Measurements from ENCODE around the gene AMOTL1.

- TF ChIP-seq CHD7 (IDR thresholded peaks at IDR 0.05; ENCODE audit: insufficient replicate concordance, low read length) (no peak), KDM5A (IDR thresholded peaks at IDR 0.05; ENCODE audit: low read length) (no peak), CREB1 (IDR thresholded peaks at IDR 0.05) (no peak), POLR2A (IDR thresholded peaks at IDR 0.05; ENCODE audit: control extremely low read depth in 1 of 2, low read depth in 2 of 2, low read length in 2 of 2) (no peak), CTCF (IDR thresholded peaks at IDR 0.05; ENCODE audit: control extremely low read depth in 1 of 3, insufficient read depth in 1 of 3, low read depth in 1 of 3, low read length in 3 of 3) (no peak), RNF2 (IDR thresholded peaks at IDR 0.05; ENCODE audit: borderline replicate concordance, low read depth, low read length, missing control alignments, poor library complexity, severe bottlenecking) (no peak), BACH1 (IDR thresholded peaks at IDR 0.05; ENCODE audit: low read length) (no peak), RBBP5 (IDR thresholded peaks at IDR 0.05; ENCODE audit: borderline replicate concordance, low read depth, low read length) (no peak), TAF1 (IDR thresholded peaks at IDR 0.05; ENCODE audit: low read depth, low read length) (no peak), EGR1 (IDR thresholded peaks at IDR 0.05; ENCODE audit: borderline replicate concordance, low read depth, low read length) (no peak), CHD2 (IDR thresholded peaks at IDR 0.05; ENCODE audit: low read length) (no peak), CEBPB (IDR thresholded peaks at IDR 0.05; ENCODE audit: low read depth, low read length) (no peak)
Observed at GRCh38 chr11:94809251-94809650, 41.1 kb downstream of the AMOTL1 start.
